Endodermal cell (in vitro differentiated cells): Measurements from ENCODE around the gene IGFBP1. TPM values are rescaled to one million over a fixed set of nuclear protein-coding genes. Genes with fewer than 3 reads are reported as not detected.

Source experiments
- DNase-seq: peaks from one replicate; pipeline ENCODE4 v3.0.0-alpha.2; 2017
- H3K27ac ChIP-seq: 2 replicates; pipeline ENCODE4 v1.5.1; 2013; ENCODE audit warnings: mild to moderate bottlenecking, low read depth, low read length, moderate library complexity
- H3K27me3 ChIP-seq: 2 replicates; pipeline ENCODE4 v1.6.1; 2013; ENCODE audit warnings: mild to moderate bottlenecking, low read length, moderate library complexity; ENCODE audit not compliant: insufficient read depth, control insufficient read depth, poor library complexity, severe bottlenecking
- H3K36me3 ChIP-seq: 2 replicates; pipeline ENCODE4 v1.7.0; 2013; ENCODE audit warnings: mild to moderate bottlenecking, low read length, moderate library complexity; ENCODE audit not compliant: control insufficient read depth, insufficient read depth
- H3K4me1 ChIP-seq: one replicate; pipeline ENCODE4 v1.7.0; 2013; ENCODE audit warnings: low read length; ENCODE audit not compliant: control insufficient read depth, insufficient read depth
- H3K4me3 ChIP-seq: 2 replicates; pipeline ENCODE4 v1.5.1; 2013; ENCODE audit warnings: mild to moderate bottlenecking, low read length, moderate library complexity
- H3K9ac ChIP-seq: 2 replicates; pipeline ENCODE4 v1.6.1; 2013; ENCODE audit warnings: mild to moderate bottlenecking, low read length, moderate library complexity; ENCODE audit not compliant: poor library complexity, severe bottlenecking; ENCODE audit errors: extremely low read depth
- H3K9me3 ChIP-seq: 2 replicates; pipeline ENCODE4 v1.6.1; 2013; ENCODE audit warnings: mild to moderate bottlenecking, low read length, moderate library complexity; ENCODE audit not compliant: control insufficient read depth
- H3K27ac Mint-ChIP-seq: 2 replicates; pipeline ENCODE4 v1.8.0; 2020; ENCODE audit warnings: mixed read lengths
- H3K27me3 Mint-ChIP-seq: 2 replicates; pipeline ENCODE4 v1.8.0; 2021; ENCODE audit warnings: mild to moderate bottlenecking, mixed read lengths; ENCODE audit not compliant: insufficient read depth
- H3K36me3 Mint-ChIP-seq: 2 replicates; pipeline ENCODE4 v1.8.0; 2020; ENCODE audit warnings: low read depth, mixed read lengths
- H3K4me1 Mint-ChIP-seq: 2 replicates; pipeline ENCODE4 v1.8.0; 2020; ENCODE audit warnings: mixed read lengths
- H3K4me3 Mint-ChIP-seq: 2 replicates; pipeline ENCODE4 v1.8.0; 2020; ENCODE audit warnings: mild to moderate bottlenecking, moderate library complexity, mixed read lengths
- H3K9me3 Mint-ChIP-seq: 2 replicates; pipeline ENCODE4 v1.8.0; 2020; ENCODE audit warnings: mild to moderate bottlenecking, mixed read lengths
- CTCF ChIP-seq: fragments of 200-600 bp; sonication (generic); conservative IDR thresholded peaks from 2 replicates; pipeline ENCODE4 v1.5.0; 2021; ENCODE audit warnings: antibody characterized with exemption, mild to moderate bottlenecking
- WGBS, 2 experiments: methylation state at CpG; one replicate each; pipeline versions ENCODE4 v1.1.5 to v1.1.7; 2013; ENCODE audit warnings: missing lambda C conversion rate in 2 of 2, mixed read lengths in 1 of 2; ENCODE audit not compliant: insufficient coverage in 1 of 2, insufficient read length in 1 of 2; 5-methylcytosine and 5-hydroxymethylcytosine counted together
- total RNA-seq, 2 donors: library from RNA; stranded (reverse); fragmentation: NEBNext Ultra II Directional in 1 of 2; extraction: Animal tissue kit (Norgen Biotek cat#: 25700) in 1 of 2; gene quantifications; 2 replicates in 1 of 2; 3 replicates in 1 of 2; pipeline ENCODE4 v1.2.1, GENCODE V29; 2021

The IGFBP1 gene
- total RNA-seq, 2 donors from 2014 or later, result not detected

GRCh38 chr7:45910855-45911254 is 22.6 kb downstream of the IGFBP1 start:
- Histone ChIP-seq H3K4me3 (no peak overlapping the region), H3K4me1 (no peaks in the 10 kb centered on the region), H3K27me3 (peaks cover 8% of the 10 kb centered on the region), H3K27ac (no peak overlapping the region), H3K36me3 (peaks cover 4% of the 10 kb centered on the region), H3K9me3 (no peaks in the 10 kb centered on the region), H3K9ac (no peak overlapping the region)
- H3K4me3 Mint-ChIP-seq, result no peak overlapping the region
- peaks cover 10% of the 10 kb centered on the region for H3K27me3 Mint-ChIP-seq
- no peak for TF ChIP-seq CTCF
- 86 to 100% methylated on average over 1 to 3 of the region's 3 CpGs for WGBS, 2 experiments
- no peaks in the 10 kb centered on the region for H3K9me3 Mint-ChIP-seq
- H3K4me1 Mint-ChIP-seq, result no peaks in the 10 kb centered on the region
- DNase-seq, result no peak
- H3K27ac Mint-ChIP-seq, result no peak overlapping the region
- no peaks in the 10 kb centered on the region for H3K36me3 Mint-ChIP-seq

- no peaks in the 10 kb centered on the region for H3K4me1 Mint-ChIP-seq
- H3K9me3 ChIP-seq, result no peaks in the 10 kb centered on the region
- peaks cover 8% of the 10 kb centered on the region for H3K27me3 ChIP-seq
- H3K27me3 Mint-ChIP-seq, result peaks cover 15% of the 10 kb centered on the region
- 90 to 95% methylated on average over 9 of the region's 9 CpGs for WGBS, 2 experiments
- no peak overlapping the region for H3K27ac Mint-ChIP-seq
- peak; percentile 41 for DNase-seq
- H3K4me3 ChIP-seq, result no peak overlapping the region
- no peaks in the 10 kb centered on the region for H3K4me1 ChIP-seq
- no peak for TF ChIP-seq CTCF
- no peak overlapping the region for H3K27ac ChIP-seq
- H3K9me3 Mint-ChIP-seq, result no peaks in the 10 kb centered on the region
- H3K36me3 ChIP-seq, result peaks cover 4% of the 10 kb centered on the region
- no peak overlapping the region for H3K9ac ChIP-seq
- no peaks in the 10 kb centered on the region for H3K36me3 Mint-ChIP-seq
- no peak overlapping the region for H3K4me3 Mint-ChIP-seq
Measured at GRCh38 chr7:45911311-45911710, 23.0 kb downstream of the IGFBP1 start.

GRCh38 chr7:45912972-45913371 is 24.7 kb downstream of the IGFBP1 start:
- no peak for DNase-seq
- Mint-ChIP-seq H3K4me1 (no peaks in the 10 kb centered on the region), H3K36me3 (no peaks in the 10 kb centered on the region), H3K9me3 (no peaks in the 10 kb centered on the region), H3K27ac (no peak overlapping the region), H3K4me3 (no peak overlapping the region), H3K27me3 (peaks cover 31% of the 10 kb centered on the region)
- Histone ChIP-seq H3K27me3 (peaks cover 21% of the 10 kb centered on the region), H3K9ac (no peak overlapping the region), H3K36me3 (peaks cover 4% of the 10 kb centered on the region), H3K27ac (no peak overlapping the region), H3K4me3 (no peak overlapping the region), H3K9me3 (no peaks in the 10 kb centered on the region), H3K4me1 (no peaks in the 10 kb centered on the region)
- 92 to 95% methylated on average over 5 to 7 of the region's 7 CpGs for WGBS, 2 experiments
- TF ChIP-seq CTCF, result no peak
